Ectodermal cell (in vitro differentiated cells): ENCODE data around the gene MYL6B.
"Not testable (repeated sequence)": the region's sequence is repeated elsewhere in the genome, so short reads cannot be mapped to it uniquely, and the experiment has no call there.

Source experiments
- H3K27ac ChIP-seq: 2 replicates; pipeline ENCODE4 v1.7.0; 2013; ENCODE audit warnings: mild to moderate bottlenecking, low read depth, low read length; ENCODE audit not compliant: insufficient read depth, poor library complexity, severe bottlenecking
- H3K27me3 ChIP-seq: 2 replicates; pipeline ENCODE4 v1.7.0; 2013; ENCODE audit warnings: mild to moderate bottlenecking, low read length; ENCODE audit not compliant: insufficient read depth, control insufficient read depth, poor library complexity, severe bottlenecking
- H3K36me3 ChIP-seq: one replicate; pipeline ENCODE4 v1.7.0; 2013; ENCODE audit warnings: low read length; ENCODE audit not compliant: control insufficient read depth, insufficient read depth
- H3K4me1 ChIP-seq: one replicate; pipeline ENCODE4 v1.7.0; 2013; ENCODE audit warnings: low read length; ENCODE audit not compliant: control insufficient read depth, insufficient read depth
- H3K4me3 ChIP-seq: 2 replicates; pipeline ENCODE4 v1.7.0; 2013; ENCODE audit warnings: low read depth, low read length, control low read depth; ENCODE audit not compliant: insufficient read depth
- H3K9me3 ChIP-seq: 2 replicates; pipeline ENCODE4 v1.7.0; 2013; ENCODE audit warnings: mild to moderate bottlenecking, low read length, moderate library complexity; ENCODE audit not compliant: control insufficient read depth
- WGBS, 2 experiments: methylation state at CpG; one replicate each; pipeline ENCODE4 v1.1.7; 2013; ENCODE audit warnings: missing lambda C conversion rate in 2 of 2; 5-methylcytosine and 5-hydroxymethylcytosine counted together

Gene MYL6B

DNA sequence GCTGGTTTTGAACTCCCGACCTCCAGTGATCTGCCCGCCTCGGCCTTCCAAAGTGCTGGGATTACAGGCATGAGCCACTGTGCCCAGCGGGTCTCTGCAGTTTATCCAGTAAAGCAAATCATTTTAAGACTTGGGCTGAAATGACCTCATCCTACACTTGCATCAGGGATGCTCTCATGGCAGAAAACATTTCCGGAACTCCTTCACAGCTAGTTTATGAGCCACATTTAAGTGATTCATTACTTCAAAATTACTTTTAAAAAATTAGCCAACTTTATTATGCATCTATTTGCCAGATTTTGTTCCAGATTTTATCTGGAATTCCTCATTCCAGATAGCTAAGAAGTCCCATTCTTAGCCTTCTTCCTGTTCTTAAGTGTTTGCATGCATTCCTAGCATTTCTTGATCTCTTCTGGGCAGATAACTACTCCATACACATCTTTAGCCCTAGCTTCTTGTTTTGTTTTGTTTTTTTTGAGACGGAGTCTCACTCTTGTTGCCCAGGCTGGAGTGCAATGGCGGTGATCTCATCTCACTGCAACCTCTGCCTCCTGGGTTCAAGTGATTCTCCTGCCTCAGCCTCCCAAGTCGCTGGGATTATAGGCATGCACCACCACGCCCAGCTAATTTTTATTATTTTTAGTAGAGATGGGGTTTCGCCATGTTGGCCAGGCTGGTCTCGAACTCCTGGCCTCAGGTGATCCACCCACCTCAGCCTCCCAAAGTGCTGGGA lies 44.6 kb downstream of the MYL6B start:
- H3K4me3 ChIP-seq, H3K9me3 ChIP-seq, H3K27me3 ChIP-seq, H3K4me1 ChIP-seq, H3K27ac ChIP-seq, H3K36me3 ChIP-seq: not testable (repeated sequence)
- WGBS, 2 experiments = 93 to 94% methylated on average over 11 of the region's 11 CpGs

- no peaks in the 10 kb centered on the region for H3K4me1 ChIP-seq
- no peaks in the 10 kb centered on the region for H3K27me3 ChIP-seq
- 94 to 95% methylated on average over 9 of the region's 9 CpGs for WGBS, 2 experiments
- H3K27ac ChIP-seq = no peak overlapping the region
- no peaks in the 10 kb centered on the region for H3K36me3 ChIP-seq
- H3K9me3 ChIP-seq = no peaks in the 10 kb centered on the region
- no peak overlapping the region for H3K4me3 ChIP-seq
Measured at GRCh38 chr12:56197921-56198635, 45.7 kb downstream of the MYL6B start.

DNA sequence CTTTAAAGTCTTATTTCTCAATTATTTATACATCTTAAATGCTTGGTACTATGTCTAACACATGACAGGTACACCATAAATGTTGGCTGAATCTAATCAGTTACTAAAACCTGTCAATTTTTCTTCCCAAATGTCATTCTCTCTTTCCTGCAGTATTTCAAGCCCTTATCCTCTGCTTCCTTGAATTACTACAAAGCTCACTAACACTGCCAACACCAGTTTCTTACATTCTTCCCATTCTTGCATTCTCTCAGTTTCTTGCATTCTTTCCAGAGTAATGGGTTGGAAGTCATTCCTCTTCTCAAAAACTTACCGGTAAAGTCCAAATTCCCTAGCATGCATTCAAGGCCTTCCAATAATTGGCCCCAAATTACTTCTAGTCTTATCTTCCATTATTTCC lies 46.4 kb downstream of the MYL6B start:
- Histone ChIP-seq H3K9me3 (no peaks in the 10 kb centered on the region), H3K27me3 (no peaks in the 10 kb centered on the region), H3K4me1 (no peaks in the 10 kb centered on the region), H3K27ac (no peak overlapping the region), H3K4me3 (no peak overlapping the region), H3K36me3 (no peaks in the 10 kb centered on the region)
- 82 to 86% methylated on average over 1 of the region's 1 CpG for WGBS, 2 experiments

DNA sequence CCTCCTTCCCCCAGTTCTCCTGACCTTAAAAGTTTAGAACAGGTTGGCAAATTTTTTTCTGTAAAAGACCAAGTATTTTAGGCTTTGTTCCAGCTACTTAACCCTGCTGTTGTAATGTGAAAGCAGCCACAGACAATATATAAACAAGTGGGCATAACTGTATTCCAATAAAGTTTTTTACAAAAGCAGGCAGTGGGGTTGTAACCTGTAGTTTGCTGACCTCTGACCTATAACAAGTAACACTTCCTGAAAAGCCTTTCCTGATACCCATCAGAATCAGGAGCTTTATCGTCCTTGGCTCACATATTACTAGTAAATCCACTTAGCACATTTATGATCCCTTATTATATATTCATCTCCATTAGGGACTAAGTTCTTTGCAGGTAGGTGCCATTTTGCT lies 50.0 kb downstream of the MYL6B start:
- Histone ChIP-seq H3K36me3 (peaks cover 25% of the 10 kb centered on the region), H3K27ac (no peak overlapping the region), H3K27me3 (no peaks in the 10 kb centered on the region), H3K4me3 (no peak overlapping the region), H3K4me1 (no peaks in the 10 kb centered on the region), H3K9me3 (no peaks in the 10 kb centered on the region)
- 79 to 89% methylated on average over 1 of the region's 1 CpG for WGBS, 2 experiments

- H3K27ac ChIP-seq = no peak overlapping the region
- peaks cover 30% of the 10 kb centered on the region for H3K36me3 ChIP-seq
- H3K27me3 ChIP-seq = no peaks in the 10 kb centered on the region
- H3K4me3 ChIP-seq = no peak overlapping the region
- 88 to 95% methylated on average over 1 to 2 of the region's 2 CpGs for WGBS, 2 experiments
- no peaks in the 10 kb centered on the region for H3K9me3 ChIP-seq
- H3K4me1 ChIP-seq = no peaks in the 10 kb centered on the region
Measured at GRCh38 chr12:56202838-56203237, 50.5 kb downstream of the MYL6B start.

GRCh38 chr12:56204275-56204674 lies 51.9 kb downstream of the MYL6B start:
- no peaks in the 10 kb centered on the region for H3K4me1 ChIP-seq
- peaks cover 41% of the 10 kb centered on the region for H3K36me3 ChIP-seq
- no peak overlapping the region for H3K4me3 ChIP-seq
- H3K9me3 ChIP-seq = no peaks in the 10 kb centered on the region
- no peak overlapping the region for H3K27ac ChIP-seq
- H3K27me3 ChIP-seq = no peaks in the 10 kb centered on the region

- Histone ChIP-seq H3K36me3 (peaks cover 51% of the 10 kb centered on the region), H3K27ac (no peak overlapping the region), H3K4me1 (no peaks in the 10 kb centered on the region), H3K4me3 (no peak overlapping the region), H3K27me3 (no peaks in the 10 kb centered on the region), H3K9me3 (no peaks in the 10 kb centered on the region)
Measured at GRCh38 chr12:56205445-56205844, 53.1 kb downstream of the MYL6B start.

DNA sequence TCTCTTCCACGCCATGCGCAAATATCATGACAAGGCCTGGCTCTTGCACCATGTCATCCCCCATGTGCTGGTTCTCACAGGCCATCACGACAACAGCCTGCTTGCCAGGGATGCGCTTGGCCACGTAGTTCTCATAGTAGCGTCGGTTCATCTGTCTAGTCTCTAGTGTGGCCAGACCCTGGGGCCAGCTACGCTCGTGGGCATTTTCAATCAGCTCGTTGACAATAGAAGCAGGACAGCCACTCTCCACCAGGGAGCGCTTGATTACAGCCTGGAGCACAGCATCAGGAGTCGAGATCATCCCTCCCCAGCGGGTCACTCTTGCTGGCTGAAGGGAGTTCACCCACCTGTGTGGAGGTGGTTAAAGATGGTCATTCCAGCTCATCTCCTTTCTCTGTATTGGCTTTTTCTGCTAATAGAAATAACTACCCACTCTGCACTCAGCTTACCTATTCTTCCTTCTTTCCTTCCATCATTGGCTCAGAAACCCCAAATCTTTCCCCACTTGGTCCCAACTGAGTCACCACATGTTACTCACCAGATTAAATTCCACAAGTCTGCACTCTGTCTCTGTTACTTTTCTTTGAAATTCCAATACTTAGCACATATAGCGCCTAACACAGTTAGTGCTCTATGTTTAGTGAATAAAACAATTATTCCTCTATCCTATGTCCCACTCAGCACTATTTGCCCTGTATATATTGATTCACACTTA lies 54.2 kb downstream of the MYL6B start:
- no peak overlapping the region for H3K4me3 ChIP-seq
- no peaks in the 10 kb centered on the region for H3K27me3 ChIP-seq
- 80 to 82% methylated on average over 14 of the region's 14 CpGs for WGBS, 2 experiments
- H3K9me3 ChIP-seq = no peaks in the 10 kb centered on the region
- no peaks in the 10 kb centered on the region for H3K4me1 ChIP-seq
- H3K27ac ChIP-seq = no peak overlapping the region
- peaks cover 55% of the 10 kb centered on the region for H3K36me3 ChIP-seq
